Panc1 (cell line): ENCODE measurements around the gene INTS11. TPM values are rescaled to one million over a fixed set of nuclear protein-coding genes. Genes with fewer than 3 reads are reported as not detected.

Experiments
- ATAC-seq: fragments of 200-7000 bp; cut with Tn5 transposase; 2 replicates; pipeline ENCODE4 v1.9.1; 2020; ENCODE audit warnings: mild to moderate bottlenecking, moderate library complexity
- BruUV-seq: library from RNA; stranded (reverse); fragments of 400-500 nt; replicated peaks from 2 replicates; lab custom pipeline; 2021; lab: Mats Ljungman, UMichigan
- CTCF ChIA-PET: fragments of 300-600 bp; sonication (Branson Sonifier 250); formaldehyde crosslinking; loops from one replicate; lab custom pipeline; 2022; ENCODE audit warnings: antibody characterized with exemption; lab: Charles Lee
- POLR2A ChIA-PET: fragments of 300-600 bp; sonication (Branson Sonifier 250); formaldehyde crosslinking; loops from one replicate; lab custom pipeline; 2022; ENCODE audit warnings: antibody characterized with exemption; lab: Charles Lee
- DNase-seq: peaks from one replicate; pipeline ENCODE4 v3.0.0-alpha.2; 2010; ENCODE audit warnings: low read depth, low spot score
- H3K27ac ChIP-seq: 2 replicates; pipeline ENCODE4 v1.5.1; 2011; ENCODE audit warnings: mild to moderate bottlenecking, low read length, inconsistent platforms
- H3K27me3 ChIP-seq: fragments of 200-500 bp; sonication (Bioruptor generic); 2 replicates; pipeline ENCODE4 v1.6.0; 2014; ENCODE audit warnings: low read length, inconsistent platforms; ENCODE audit not compliant: control insufficient read depth, insufficient read depth
- H3K36me3 ChIP-seq: fragments of 200-500 bp; sonication (Bioruptor generic); 2 replicates; pipeline ENCODE4 v1.5.1; 2014; ENCODE audit warnings: inconsistent platforms, mild to moderate bottlenecking, low read length, moderate library complexity; ENCODE audit not compliant: control insufficient read depth, insufficient read depth
- H3K4me1 ChIP-seq: 2 replicates; pipeline ENCODE4 v1.5.1; 2011; ENCODE audit warnings: inconsistent platforms, mild to moderate bottlenecking, low read length, moderate library complexity; ENCODE audit not compliant: control insufficient read depth, insufficient read depth
- H3K4me3 ChIP-seq, 2 experiments: 2 replicates each; pipeline ENCODE4 v1.5.1; 2011 to 2012; ENCODE audit warnings: low read depth in 2 of 2, low read length in 2 of 2, mild to moderate bottlenecking in 2 of 2, inconsistent platforms in 1 of 2, moderate library complexity in 1 of 2
- H3K9me3 ChIP-seq: fragments of 200-500 bp; sonication (Bioruptor generic); 2 replicates; pipeline ENCODE4 v1.5.1; 2014; ENCODE audit warnings: low read depth, mild to moderate bottlenecking, inconsistent platforms, low read length, moderate library complexity; ENCODE audit not compliant: control insufficient read depth, insufficient read depth
- CTCF ChIP-seq: fragments of 450-650 bp; IDR thresholded peaks from 2 replicates; pipeline ENCODE4 v1.5.1; 2017; ENCODE audit warnings: mild to moderate bottlenecking
- POLR2AphosphoS5 ChIP-seq: IDR thresholded peaks from 2 replicates; pipeline ENCODE4 v1.6.1; 2012; ENCODE audit warnings: mild to moderate bottlenecking, low read depth, low read length, moderate library complexity
- REST ChIP-seq, 2 experiments: IDR thresholded peaks; 2 replicates each; pipeline ENCODE4 v1.6.1; 2011 to 2012; ENCODE audit warnings: low read depth in 2 of 2, control low read depth in 1 of 2, low read length in 1 of 2, mild to moderate bottlenecking in 1 of 2, moderate library complexity in 1 of 2; ENCODE audit not compliant: insufficient read depth in 1 of 2
- SIN3A ChIP-seq: IDR thresholded peaks from 2 replicates; pipeline ENCODE4 v1.6.1; 2012; ENCODE audit warnings: low read depth, mild to moderate bottlenecking, low read length, moderate library complexity, borderline replicate concordance; ENCODE audit not compliant: insufficient read depth
- TCF7L2 ChIP-seq: IDR thresholded peaks from 2 replicates; pipeline ENCODE4 v1.6.1; 2011; ENCODE audit warnings: mild to moderate bottlenecking, low read depth, low read length, inconsistent platforms
- in situ Hi-C: cut with HindIII; loops from 2 replicates; pipeline ENCODE4 v1.10.0; 2016; ENCODE audit warnings: low sequenced_read_pairs, low pct_unique_long_range_greater_than_20kb
- intact Hi-C: fragments of 100-400 bp; cut with micrococcal nuclease; formaldehyde crosslinking; loops from one replicate; pipeline ENCODE4 v1.10.0; 2022; ENCODE audit not compliant: unreplicated experiment
- total RNA-seq: library from RNA; stranded (reverse); gene quantifications from one replicate; pipeline ENCODE4 v1.2.1, GENCODE V29; 2021; ENCODE audit not compliant: unreplicated experiment

Gene INTS11
- total RNA-seq, 1 experiment from 2014 or later, result 114 TPM

- Histone ChIP-seq H3K4me1 (peaks cover 27% of the 10 kb centered on the region), H3K27ac (no peak overlapping the region), H3K4me3 (no peak overlapping the region), H3K36me3 (no peaks in the 10 kb centered on the region), H3K9me3 (no peaks in the 10 kb centered on the region), H3K27me3 (no peaks in the 10 kb centered on the region)
- BruUV-seq, result no TSS peak
- DNase-seq (no peak), ATAC-seq (no peak)
- CTCF ChIA-PET, result interaction anchor here (0.6 kb wide), 1 partner anchor 31 kb away, joined by 11 read pairs; no protein-coding TSS in a partner anchor
- TF ChIP-seq CTCF (no peak), POLR2AphosphoS5 (no peak), TCF7L2 (no peak), REST (IDR thresholded peaks at IDR 0.05; ENCODE audit: insufficient read depth in 1 of 2, low read depth in 2 of 2, low read length in 1 of 2) (no peak), SIN3A (no peak)
- in situ Hi-C loops, result no loop called here
- POLR2A ChIA-PET, result no interaction called here
- intact Hi-C loops, result no loop called here
These were observed 16.5 kb upstream of the INTS11 start for GRCh38 chr1:1340791-1341548.

- Histone ChIP-seq H3K4me1 (peaks cover 19% of the 10 kb centered on the region), H3K27me3 (no peaks in the 10 kb centered on the region), H3K4me3 (no peak overlapping the region), H3K27ac (no peak overlapping the region), H3K36me3 (no peaks in the 10 kb centered on the region), H3K9me3 (no peaks in the 10 kb centered on the region)
- intact Hi-C loops (no loop called here), in situ Hi-C loops (no loop called here)
- no peak for TF ChIP-seq REST (IDR thresholded peaks at IDR 0.05; ENCODE audit: insufficient read depth in 1 of 2, low read depth in 2 of 2, low read length in 1 of 2)
- no peak for TF ChIP-seq POLR2AphosphoS5
- no peak for TF ChIP-seq SIN3A
- no peak for TF ChIP-seq CTCF
- no peak for TF ChIP-seq TCF7L2
- DNase-seq, result no peak
- ChIA-PET POLR2A (no interaction called here), CTCF (no interaction called here)
- no peak for ATAC-seq
- BruUV-seq, result no TSS peak
These were observed 15.7 kb upstream of the INTS11 start for GRCh38 chr1:1340185-1340584.
